ENCODE results near the gene TMEM117.

GRCh38 chr12:43848226-43848507 is 12.3 kb downstream of the TMEM117 start:
- TF ChIP-seq CSRNP3 (CRISPR knock-in tag; IDR thresholded peaks at IDR 0.05) (no peak), ZFP3 (CRISPR knock-in tag; IDR thresholded peaks at IDR 0.05) (no peak), PATZ1 (CRISPR knock-in tag; IDR thresholded peaks at IDR 0.05; ENCODE audit: borderline replicate concordance) (no peak), TSHZ2 (CRISPR knock-in tag; IDR thresholded peaks at IDR 0.05) (no peak), TOX (CRISPR knock-in tag; IDR thresholded peaks at IDR 0.05; ENCODE audit: borderline replicate concordance) (no peak), CREB5 (CRISPR knock-in tag; IDR thresholded peaks at IDR 0.05; ENCODE audit: low read depth) (no peak), ZC3H10 (CRISPR knock-in tag; IDR thresholded peaks at IDR 0.05) (no peak), ZNF70 (CRISPR knock-in tag; IDR thresholded peaks at IDR 0.05) (no peak), ZNF565 (CRISPR knock-in tag; conservative IDR thresholded peaks at IDR 0.05; ENCODE audit: low read depth) (no peak), RARB (CRISPR knock-in tag; IDR thresholded peaks at IDR 0.05) (no peak)

All from SK-N-SH treated with all-trans-retinoic acid at 6 μM for 48 hours (cell line).